ENCODE results near the gene HK1. TPM values are rescaled to one million over a fixed set of nuclear protein-coding genes. Genes with fewer than 3 reads are reported as not detected.
"Not testable (repeated sequence)": the region's sequence is repeated elsewhere in the genome, so short reads cannot be mapped to it uniquely, and the experiment has no call there.

Gene HK1
- total RNA-seq, 1 donor from 2014 or later = 110 TPM

GRCh38 chr10:69328380-69328735, 50.1 kb downstream of the HK1 start:
- no peak for TF ChIP-seq CTCF (IDR thresholded peaks at IDR 0.05)
- DNase-seq (ENCODE audit: low spot score) = no peak
- Mint-ChIP-seq H3K27ac (ENCODE audit: unreplicated experiment) (peak overlapping the region; percentile 91), H3K36me3 (ENCODE audit: low read depth) (peaks cover 2% of the 10 kb centered on the region), H3K4me3 (ENCODE audit: unreplicated experiment) (peak overlapping the region; percentile 60), H3K4me1 (ENCODE audit: low read depth) (peaks cover 79% of the 10 kb centered on the region), H3K9me3 (ENCODE audit: low read depth) (no peaks in the 10 kb centered on the region), H3K27me3 (ENCODE audit: low read depth) (no peaks in the 10 kb centered on the region)

- H3K27ac Mint-ChIP-seq (ENCODE audit: unreplicated experiment) = peak overlapping the region; percentile 91
- H3K27me3 Mint-ChIP-seq (ENCODE audit: low read depth); H3K36me3 Mint-ChIP-seq (ENCODE audit: low read depth); H3K4me3 Mint-ChIP-seq (ENCODE audit: unreplicated experiment); H3K9me3 Mint-ChIP-seq (ENCODE audit: low read depth); DNase-seq (ENCODE audit: low spot score): not testable (repeated sequence)
- H3K4me1 Mint-ChIP-seq (ENCODE audit: low read depth) = peaks cover 79% of the 10 kb centered on the region
Observed at GRCh38 chr10:69328888-69329287, 50.6 kb downstream of the HK1 start.

- H3K9me3 Mint-ChIP-seq (ENCODE audit: low read depth) = no peaks in the 10 kb centered on the region
- H3K4me1 Mint-ChIP-seq (ENCODE audit: low read depth) = peaks cover 80% of the 10 kb centered on the region
- H3K27ac Mint-ChIP-seq (ENCODE audit: unreplicated experiment) = peak overlapping the region; percentile 92
- peaks cover 2% of the 10 kb centered on the region for H3K36me3 Mint-ChIP-seq (ENCODE audit: low read depth)
- H3K27me3 Mint-ChIP-seq (ENCODE audit: low read depth) = no peaks in the 10 kb centered on the region
- DNase-seq (ENCODE audit: low spot score) = no peak
- H3K4me3 Mint-ChIP-seq (ENCODE audit: unreplicated experiment) = no peak overlapping the region
- TF ChIP-seq CTCF (IDR thresholded peaks at IDR 0.05) = no peak
Observed at GRCh38 chr10:69329721-69330178, 51.5 kb downstream of the HK1 start.

- Mint-ChIP-seq H3K27ac (ENCODE audit: unreplicated experiment) (no peak overlapping the region), H3K4me3 (ENCODE audit: unreplicated experiment) (no peak overlapping the region), H3K36me3 (ENCODE audit: low read depth) (peaks cover 2% of the 10 kb centered on the region), H3K9me3 (ENCODE audit: low read depth) (no peaks in the 10 kb centered on the region), H3K4me1 (ENCODE audit: low read depth) (peaks cover 85% of the 10 kb centered on the region), H3K27me3 (ENCODE audit: low read depth) (no peaks in the 10 kb centered on the region)
- no peak for DNase-seq (ENCODE audit: low spot score)
- TF ChIP-seq CTCF (IDR thresholded peaks at IDR 0.05) = no peak
Observed at GRCh38 chr10:69331161-69331560, 52.9 kb downstream of the HK1 start.

GRCh38 chr10:69332278-69333010, 54.1 kb downstream of the HK1 start:
- DNase-seq (ENCODE audit: low spot score) = no peak
- TF ChIP-seq CTCF (IDR thresholded peaks at IDR 0.05) = no peak
- no peak overlapping the region for H3K4me3 Mint-ChIP-seq (ENCODE audit: unreplicated experiment)
- H3K36me3 Mint-ChIP-seq (ENCODE audit: low read depth) = peaks cover 2% of the 10 kb centered on the region
- no peaks in the 10 kb centered on the region for H3K27me3 Mint-ChIP-seq (ENCODE audit: low read depth)
- H3K9me3 Mint-ChIP-seq (ENCODE audit: low read depth) = no peaks in the 10 kb centered on the region
- H3K4me1 Mint-ChIP-seq (ENCODE audit: low read depth) = peaks cover 77% of the 10 kb centered on the region
- H3K27ac Mint-ChIP-seq (ENCODE audit: unreplicated experiment) = peak overlapping the region; percentile 92

GRCh38 chr10:69333205-69333604, 54.9 kb downstream of the HK1 start:
- H3K4me3 Mint-ChIP-seq (ENCODE audit: unreplicated experiment) = peak overlapping the region; percentile 38
- TF ChIP-seq CTCF (IDR thresholded peaks at IDR 0.05) = peak; percentile 75
- peaks cover 77% of the 10 kb centered on the region for H3K4me1 Mint-ChIP-seq (ENCODE audit: low read depth)
- no peaks in the 10 kb centered on the region for H3K27me3 Mint-ChIP-seq (ENCODE audit: low read depth)
- H3K9me3 Mint-ChIP-seq (ENCODE audit: low read depth) = no peaks in the 10 kb centered on the region
- peak overlapping the region; percentile 92 for H3K27ac Mint-ChIP-seq (ENCODE audit: unreplicated experiment)
- peaks cover 2% of the 10 kb centered on the region for H3K36me3 Mint-ChIP-seq (ENCODE audit: low read depth)
- DNase-seq (ENCODE audit: low spot score) = no peak

- Mint-ChIP-seq H3K27ac (ENCODE audit: unreplicated experiment) (peak overlapping the region; percentile 92), H3K4me1 (ENCODE audit: low read depth) (peaks cover 77% of the 10 kb centered on the region)
- DNase-seq (ENCODE audit: low spot score); H3K9me3 Mint-ChIP-seq (ENCODE audit: low read depth); H3K36me3 Mint-ChIP-seq (ENCODE audit: low read depth); H3K4me3 Mint-ChIP-seq (ENCODE audit: unreplicated experiment); H3K27me3 Mint-ChIP-seq (ENCODE audit: low read depth): not testable (repeated sequence)
Observed at GRCh38 chr10:69333865-69334301, 55.6 kb downstream of the HK1 start.

All from chondrocyte (in vitro differentiated cells).